Smooth muscle cell of the brain vasculature (primary cell): ENCODE measurements around the gene MAPK8IP3.
A peak's percentile ranks its signal among the peaks of the same experiment; 100 is the strongest.

Source experiments
- DNase-seq: peaks from one replicate; pipeline ENCODE4 v3.0.0-alpha.2; 2012; ENCODE audit warnings: low read depth, low spot score

The MAPK8IP3 gene

DNA sequence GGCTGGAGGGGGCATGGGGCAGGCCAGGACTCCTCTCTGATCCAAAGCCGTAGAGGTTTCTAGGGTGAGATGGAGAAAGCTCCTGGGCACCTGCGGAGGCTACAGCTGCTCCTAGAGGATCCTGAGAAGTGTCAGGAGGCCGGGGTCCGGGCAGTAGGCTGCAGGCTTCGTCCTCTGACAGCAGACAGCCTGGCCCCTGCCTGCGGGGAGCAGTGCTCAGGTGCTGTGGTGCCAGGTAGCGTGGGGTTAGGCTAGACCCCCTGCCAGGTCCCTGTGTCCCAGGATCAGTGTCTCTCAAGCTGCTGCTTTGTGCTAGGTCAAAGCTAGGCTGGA is 68.4 kb downstream of the MAPK8IP3 start:
- DNase-seq: no peak

DNA sequence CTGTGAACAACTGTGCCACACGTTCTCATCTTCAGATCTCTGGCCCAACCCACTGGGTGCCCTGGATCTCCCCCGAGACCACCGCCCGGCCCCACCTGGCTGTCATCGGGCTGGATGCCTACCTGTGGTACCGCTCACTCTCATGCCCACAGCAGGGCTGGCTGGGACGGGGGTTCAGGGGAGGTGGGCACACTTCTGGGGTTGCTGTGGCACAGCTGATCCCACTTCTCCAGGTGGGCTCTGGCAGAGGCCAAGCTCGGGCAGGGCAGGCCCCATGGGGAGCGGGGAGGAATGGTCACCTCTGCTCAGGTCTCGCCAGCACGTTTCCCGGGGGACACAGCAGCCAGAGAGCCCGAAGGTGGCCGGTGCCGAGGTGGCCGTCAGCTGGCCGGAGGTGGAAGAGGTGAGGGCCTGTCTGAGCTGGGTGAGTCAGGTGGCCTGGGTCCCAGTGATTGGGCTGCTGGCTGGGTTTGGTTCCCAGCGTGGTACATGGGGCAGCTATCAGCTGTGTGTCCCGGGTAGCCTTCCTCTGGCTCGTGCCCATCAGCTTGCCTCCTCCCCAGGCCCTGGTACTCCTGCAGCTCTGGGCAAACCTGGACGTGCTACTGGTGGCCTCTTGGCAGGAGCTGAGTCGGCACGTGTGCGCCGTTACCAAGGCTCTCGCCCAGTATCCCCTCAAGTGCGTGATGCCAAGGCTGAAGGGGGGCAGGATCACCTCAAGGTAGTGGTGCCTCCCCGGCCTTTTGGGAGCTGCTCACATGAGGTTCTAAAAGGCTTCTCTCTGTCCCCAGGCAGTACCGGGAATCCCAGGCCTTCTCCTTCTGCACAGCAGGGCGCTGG is 69.2 kb downstream of the MAPK8IP3 start:
- DNase-seq: no peak

DNA sequence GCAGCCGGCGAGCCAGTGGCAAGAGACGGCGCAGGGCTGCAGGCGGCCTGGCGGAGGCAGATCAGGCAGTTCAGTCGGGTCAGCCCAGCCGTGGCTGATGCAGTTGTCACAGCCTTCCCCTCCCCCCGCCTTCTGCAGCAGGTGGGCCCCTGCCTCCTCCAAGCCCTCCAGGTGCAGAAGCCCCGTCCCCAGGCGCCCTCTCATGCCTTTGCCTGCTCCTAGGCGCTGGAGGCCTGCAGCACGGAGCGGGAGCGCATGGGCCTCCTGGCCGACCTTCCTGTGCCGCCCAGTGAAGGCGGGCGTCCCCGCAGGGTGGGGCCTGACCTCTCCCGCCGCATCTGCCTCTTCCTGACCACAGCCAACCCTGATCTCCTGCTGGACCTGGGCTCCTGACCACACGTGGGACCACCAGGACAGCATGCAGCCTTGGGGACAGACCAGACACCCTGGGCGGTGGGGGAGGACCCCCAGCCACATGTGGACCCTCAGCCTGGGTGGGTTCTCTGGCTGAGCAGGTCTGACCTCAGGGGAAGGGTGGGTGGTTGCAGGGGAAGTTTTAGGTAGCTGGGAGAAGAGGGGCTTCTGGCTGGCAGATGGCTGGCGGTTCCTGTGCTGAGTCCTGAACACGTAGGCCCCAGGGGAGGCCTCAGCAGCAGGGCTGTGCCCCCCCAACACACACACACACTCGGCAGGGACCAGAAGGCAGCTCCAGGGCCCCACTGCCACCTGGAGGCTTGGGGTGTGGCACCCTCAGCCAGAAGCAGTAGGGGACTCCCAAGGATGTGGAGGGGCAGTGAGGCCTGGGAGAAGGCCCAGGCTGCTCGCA is 70.1 kb downstream of the MAPK8IP3 start:
- DNase-seq: no peak

DNA sequence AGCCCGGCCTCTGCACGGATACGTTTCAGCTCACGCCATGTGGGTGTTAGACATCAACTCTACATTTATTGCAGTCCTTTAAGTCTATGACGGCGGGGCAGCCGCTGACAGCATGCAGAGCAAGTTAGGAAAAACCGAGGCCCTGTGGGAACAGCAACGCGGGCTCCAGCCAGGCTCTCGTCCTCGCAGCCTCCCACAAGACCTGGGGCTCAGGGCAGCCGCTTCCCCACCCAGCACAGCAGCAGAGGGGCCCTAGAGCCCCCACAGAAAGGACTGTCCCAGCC is 70.6 kb downstream of the MAPK8IP3 start:
- DNase-seq: no peak

DNA sequence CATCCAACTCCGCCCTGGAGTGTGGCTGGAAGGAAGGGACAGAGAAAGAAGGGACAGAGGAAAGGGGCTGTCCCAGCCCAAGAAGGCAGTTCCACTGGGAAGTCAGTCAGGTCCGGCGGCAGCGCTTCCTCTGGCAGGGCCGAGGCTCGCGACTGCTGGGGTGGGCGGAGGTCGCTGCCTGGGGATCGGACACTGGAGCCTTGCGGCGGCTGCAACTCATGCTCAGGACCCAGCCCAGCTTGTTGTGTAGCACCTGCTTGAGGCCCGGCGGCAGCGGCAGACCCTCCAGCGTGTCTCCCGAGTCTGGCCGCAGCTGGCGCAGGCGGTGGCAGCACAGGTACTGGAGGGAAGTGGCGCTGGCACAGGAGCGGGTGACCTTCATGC is 71.0 kb downstream of the MAPK8IP3 start:
- DNase-seq: no peak

DNA sequence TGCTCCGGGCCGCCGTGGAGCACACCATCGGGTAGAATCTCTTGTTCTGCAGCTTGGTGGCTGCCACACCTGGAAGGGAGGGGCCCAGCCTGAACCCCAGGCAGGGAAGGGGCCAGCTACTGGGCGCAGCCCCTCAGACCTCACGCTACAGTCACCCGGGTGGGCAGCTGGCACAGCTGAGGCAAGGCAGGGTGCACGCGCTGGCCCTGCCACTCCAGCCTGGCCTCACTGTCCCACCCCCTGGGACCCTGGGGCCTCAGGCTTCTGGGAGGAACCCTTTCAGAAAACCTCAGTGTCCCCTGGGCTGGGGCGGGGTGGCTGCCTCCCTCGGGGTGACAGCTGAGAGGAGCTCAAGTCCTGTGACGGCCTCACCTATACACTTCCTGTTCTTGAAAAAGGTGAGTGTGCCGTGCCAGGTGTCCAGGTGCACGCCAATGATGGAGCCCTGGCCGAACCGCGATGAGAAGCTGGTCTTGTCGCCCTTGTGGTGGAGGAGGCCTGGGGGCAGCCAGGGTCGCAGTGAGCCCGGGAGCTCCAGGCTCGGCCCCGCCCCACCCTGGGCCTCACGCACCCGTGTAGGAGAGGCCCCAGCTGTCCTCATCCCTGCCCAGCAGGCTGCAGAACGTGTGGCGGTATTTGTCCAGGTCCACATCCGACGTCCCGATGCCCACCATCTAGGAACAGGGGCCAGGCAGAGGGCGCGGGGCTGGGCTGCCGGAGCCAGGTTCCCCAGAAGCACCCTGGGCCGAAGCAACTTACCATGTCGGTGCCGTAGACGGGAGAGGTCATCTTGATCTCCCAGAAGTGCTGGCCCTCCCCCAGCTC is 71.6 kb downstream of the MAPK8IP3 start:
- no peak for DNase-seq

DNA sequence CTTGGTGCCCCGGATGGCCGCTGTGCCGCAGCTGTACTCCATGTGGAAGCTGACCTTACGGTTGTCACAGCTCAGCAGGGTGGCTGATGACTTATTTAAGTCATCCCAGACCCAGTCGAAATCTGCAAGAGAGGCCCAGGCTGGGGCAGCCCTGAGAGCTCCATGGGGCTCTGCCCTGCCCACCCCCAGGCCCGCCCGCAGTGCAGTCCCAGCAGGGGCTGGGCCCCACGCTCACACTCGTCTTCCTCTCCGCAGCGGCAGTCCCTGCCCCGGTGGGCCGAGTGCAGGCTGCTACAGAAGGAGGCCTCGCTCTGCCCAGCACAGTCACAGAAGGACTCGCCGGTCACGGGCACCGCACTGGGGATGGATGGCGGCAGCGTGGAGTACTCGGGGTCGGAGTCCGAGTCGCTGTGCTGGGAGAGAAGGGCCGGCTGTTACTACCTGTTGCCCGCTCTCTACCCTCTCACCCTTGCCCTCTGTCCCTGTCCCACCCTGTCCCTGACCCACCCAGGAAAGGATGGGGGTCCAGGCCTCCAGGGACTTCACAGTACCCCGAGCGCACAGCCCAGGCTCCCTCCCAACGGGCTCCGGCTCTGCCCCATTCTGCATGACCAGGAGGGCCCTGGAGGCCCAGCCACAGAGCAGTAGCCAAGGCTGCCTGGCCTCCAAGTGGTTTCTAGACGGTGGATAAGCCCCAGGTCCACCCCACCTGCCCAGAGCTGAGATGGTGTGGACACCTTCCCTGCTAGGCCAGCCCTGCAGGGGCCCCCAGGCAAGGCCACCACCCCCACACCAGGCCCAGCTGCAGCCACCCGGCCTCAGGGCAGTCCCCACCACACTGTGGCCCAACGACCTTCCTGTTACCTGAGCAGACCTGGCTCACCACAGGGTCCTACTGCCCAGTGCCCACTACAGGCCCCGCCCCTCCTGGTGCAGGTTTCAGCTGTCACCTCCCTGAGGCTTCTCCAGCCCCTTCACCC is 72.5 kb downstream of the MAPK8IP3 start:
- peak; percentile 65 for DNase-seq

DNA sequence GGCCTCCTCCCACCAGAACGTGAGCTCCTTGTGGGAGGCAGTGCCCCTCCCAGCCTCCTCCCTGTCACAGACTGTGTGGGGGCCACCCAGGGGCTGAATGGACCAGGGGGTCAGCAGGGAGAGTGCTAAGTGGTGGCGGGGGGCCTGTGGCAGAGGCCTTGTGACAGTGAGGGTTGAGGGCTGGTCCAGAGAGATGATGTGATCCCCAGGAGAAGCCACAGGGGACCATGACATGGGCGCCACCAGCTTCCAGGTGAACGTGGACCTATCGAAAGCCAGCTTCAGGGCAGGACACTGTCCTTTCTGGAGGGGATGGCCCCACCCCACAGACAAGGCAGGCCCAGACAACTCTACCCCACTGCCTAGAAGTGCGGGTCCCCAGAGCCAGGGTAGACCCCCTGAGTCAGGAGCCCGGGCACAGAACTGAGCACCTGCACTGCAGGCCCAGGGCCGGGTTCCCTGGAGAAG is 73.3 kb downstream of the MAPK8IP3 start:
- no peak for DNase-seq

DNA sequence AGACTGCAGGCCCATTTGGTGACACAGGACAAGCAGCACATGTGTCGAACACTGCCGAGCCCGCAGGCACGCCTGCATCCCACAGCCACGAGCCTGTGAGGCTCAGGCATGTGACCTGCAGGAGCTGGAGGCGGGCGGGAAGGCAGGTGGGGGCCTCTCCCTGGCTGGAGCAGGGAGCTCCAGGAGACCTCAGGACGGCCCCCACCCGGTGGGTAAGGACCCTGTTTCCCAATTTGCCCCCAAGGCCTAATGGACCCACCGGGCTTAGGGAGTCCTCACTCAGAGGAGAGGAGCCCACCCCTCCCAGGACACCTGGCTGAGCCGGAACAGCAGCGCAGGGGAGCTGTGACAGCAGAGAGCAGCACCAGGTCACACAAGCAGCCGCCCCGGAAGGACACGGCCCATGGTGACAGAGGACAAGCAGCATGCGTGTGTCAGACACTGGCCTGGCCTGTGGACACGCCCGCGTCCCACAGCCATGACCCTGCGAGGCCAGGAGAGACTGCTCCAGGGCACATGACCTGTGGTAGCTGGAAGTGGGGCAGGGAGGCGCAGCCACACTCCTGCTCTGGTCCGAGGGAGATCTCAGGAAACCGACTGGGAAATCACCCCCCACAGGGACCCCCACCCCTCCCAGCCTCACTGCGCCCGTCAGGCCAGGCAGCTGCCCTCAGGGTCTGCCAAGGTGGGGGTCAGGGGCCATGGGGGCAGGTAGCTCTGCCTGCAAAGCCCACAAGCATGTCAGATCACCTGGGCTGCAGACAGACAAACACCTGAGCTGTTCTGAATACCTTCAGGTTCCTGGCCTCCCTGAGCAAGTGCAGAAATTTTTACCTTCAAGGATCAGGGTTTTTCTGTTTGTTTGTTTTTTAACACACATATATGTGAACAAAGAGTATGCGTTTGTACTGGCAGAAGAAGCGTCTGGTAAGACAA is 74.0 kb downstream of the MAPK8IP3 start:
- DNase-seq: no peak

DNA sequence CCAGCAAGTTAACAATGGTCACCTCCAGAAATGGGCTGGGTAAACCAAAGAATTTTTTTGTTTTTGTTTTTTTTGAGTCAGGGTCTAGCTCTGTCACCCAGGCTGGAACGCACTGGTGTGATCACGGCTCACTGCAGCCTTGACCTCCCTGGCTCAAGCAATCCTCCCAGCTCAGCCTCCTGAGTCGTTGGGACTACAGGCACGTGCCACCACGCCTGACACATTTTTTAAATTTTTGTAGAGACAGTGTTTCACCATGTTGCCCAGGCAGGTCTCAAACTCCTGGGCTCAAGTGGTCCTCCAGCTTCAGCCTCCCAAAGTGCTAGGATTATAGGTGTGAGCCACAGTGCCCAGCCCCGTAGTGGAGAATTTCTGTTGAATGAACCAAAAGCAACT is 74.7 kb downstream of the MAPK8IP3 start:
- no peak for DNase-seq

DNA sequence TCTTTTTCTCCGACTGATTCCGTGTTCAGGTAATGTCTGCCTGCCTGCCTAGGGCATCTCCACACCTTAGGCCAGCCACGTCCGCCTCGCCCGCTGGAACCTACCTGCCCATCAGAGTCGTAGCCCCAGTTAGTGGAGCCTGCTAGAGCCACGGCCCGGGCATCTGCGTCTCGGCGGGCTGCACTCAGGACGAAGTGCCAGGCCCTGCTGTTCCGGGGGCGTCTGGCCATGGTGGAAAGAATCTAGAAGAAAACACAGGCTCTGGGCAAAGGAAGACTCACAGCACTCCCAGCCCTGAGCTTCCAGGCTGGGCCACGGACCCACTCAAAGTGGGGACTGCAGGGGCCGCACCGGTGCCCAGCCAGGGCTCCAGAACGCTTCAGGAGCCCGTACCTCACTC is 75.3 kb downstream of the MAPK8IP3 start:
- DNase-seq: no peak

DNA sequence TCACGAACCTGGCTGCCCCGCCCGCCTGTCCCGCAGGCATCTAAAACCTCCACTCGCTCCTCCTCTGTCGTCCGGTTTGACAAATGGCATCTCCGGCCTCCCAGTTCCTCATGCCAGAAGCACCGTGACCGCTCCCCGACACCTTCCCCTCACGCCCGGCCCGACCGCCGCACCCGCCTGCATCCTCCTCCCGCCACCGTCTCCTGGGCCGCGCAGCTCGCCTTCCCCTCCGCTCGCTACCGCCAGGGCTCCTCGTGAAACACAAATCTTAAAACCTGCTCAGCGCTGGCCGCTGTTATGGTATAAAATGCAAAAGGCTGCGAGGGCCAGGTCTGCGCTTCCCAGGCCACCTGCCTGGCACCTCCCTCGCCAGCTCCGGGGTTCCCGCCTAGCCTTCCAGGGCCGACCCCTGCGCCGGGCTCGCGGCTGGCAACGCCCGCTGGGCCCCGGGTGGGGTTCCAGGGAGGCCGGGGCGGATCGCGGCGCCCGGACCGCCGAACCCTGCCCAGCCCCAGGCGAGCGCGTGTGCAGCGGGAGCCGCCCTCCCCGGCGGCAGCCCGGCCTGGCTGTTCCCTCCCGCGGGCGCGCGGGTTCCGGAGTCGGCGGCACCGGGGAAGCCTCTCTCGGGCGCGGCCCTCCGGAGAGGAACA is 75.9 kb downstream of the MAPK8IP3 start:
- DNase-seq: no peak

DNA sequence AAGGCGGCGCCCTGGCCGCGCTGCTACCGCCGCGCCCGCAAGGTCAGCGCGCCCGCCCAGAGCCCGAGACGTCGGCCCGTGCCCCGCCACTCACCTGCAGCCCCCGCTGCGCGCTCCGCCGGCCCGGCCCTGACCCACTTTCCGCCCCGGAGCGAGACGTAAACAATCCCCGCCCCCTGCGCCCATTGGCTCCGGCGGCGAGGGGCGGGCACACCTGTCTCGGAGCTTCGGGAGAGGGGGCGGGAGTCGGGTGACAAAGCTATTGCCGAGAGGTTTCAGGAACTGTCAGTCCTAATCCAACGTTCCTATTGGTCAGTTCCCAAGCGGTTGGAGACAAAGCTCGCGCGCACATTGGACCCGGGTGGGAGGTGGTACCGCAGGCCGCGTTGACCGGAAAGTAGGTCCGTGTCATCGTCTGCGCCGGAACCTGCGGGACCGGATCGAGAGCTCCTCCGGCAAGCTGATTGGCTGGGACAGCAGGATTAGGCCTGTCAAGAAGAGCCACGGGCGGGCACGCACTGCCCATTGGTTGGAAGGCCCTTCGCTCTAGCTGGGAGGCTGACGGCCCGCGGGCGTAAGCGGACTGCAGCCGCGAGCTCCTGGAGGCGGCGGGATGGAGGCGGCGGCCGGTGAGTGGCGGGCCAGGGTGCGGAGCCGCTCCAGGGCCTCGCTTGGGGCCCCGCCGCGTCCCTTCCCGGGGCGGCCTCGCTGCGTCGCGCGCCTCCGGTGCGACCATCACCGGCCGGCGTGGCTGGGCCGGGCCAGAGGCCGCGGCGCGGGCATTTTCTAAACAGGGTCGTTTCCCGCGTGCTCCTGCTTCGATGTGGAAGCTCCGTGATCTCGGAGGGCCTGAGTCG is 76.6 kb downstream of the MAPK8IP3 start, which contains the start of the genes NUBP2 and SPSB3:
NUBP2 (plus strand) TSS at position 553 of the 857 bp plus-strand sequence; CDS start at position 614, 61 bp downstream.
SPSB3 (minus strand) TSS at position 164 of the 857 bp plus-strand sequence. CDS start 1,088 bp downstream, outside the sequence.
- peak; percentile 99 for DNase-seq

DNA sequence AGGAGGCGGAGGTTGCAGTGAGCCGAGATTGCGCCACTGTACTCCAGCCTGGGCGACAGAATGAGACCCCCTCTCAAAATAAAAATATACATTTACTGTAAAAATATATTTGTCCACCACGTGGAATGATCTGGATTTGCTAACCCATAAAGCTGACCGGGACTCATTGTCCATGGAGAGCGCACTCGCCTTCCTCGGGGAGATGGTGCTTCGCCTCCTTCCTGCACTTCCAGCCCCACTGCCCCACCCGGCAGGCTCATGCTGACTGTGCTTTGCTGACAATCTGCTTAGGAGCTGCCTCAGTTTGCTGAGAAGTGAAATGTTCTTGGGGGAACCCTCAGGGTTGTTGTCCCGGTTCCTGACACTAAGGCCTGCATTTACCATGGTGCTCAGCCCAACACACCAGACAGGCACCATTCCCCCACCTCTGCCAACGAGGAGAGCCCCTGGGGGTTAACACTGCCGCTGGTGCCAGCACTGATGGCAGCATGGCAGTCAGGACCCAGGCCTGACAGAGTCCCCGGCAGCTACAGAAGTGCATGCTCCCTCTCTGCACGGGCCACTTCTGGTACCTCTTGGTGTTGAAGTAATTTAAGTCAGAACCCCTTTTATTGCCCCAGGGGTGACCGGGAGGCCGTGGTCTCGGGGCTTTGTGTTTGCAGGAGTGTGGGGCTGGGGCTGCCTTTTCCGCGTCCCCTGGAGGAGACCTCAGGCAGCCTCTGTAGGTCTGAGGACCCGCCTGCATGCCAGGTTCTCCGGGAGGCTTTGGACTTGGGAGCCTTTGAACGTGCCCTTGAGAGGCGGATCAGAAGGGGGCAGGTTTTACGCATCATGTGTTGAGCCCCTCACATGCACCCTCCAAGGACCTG is 79.2 kb downstream of the MAPK8IP3 start:
- DNase-seq: no peak

DNA sequence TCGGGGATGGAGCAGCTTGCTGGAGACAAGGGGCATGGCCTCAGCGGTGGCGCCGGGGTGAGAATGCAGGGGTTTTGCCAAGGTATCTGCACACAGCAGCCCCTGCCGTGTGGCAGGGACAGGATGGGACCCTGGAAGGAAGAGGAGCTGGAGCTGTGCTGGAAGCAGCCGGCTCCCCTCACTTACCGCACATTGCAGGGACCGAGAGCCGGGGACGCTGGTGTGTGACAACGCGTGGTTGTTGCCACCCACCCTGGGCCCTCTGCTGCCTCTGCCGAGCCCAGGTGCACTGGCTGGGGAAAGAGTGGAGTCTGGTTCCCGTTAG is 79.8 kb downstream of the MAPK8IP3 start:
- no peak for DNase-seq

DNA sequence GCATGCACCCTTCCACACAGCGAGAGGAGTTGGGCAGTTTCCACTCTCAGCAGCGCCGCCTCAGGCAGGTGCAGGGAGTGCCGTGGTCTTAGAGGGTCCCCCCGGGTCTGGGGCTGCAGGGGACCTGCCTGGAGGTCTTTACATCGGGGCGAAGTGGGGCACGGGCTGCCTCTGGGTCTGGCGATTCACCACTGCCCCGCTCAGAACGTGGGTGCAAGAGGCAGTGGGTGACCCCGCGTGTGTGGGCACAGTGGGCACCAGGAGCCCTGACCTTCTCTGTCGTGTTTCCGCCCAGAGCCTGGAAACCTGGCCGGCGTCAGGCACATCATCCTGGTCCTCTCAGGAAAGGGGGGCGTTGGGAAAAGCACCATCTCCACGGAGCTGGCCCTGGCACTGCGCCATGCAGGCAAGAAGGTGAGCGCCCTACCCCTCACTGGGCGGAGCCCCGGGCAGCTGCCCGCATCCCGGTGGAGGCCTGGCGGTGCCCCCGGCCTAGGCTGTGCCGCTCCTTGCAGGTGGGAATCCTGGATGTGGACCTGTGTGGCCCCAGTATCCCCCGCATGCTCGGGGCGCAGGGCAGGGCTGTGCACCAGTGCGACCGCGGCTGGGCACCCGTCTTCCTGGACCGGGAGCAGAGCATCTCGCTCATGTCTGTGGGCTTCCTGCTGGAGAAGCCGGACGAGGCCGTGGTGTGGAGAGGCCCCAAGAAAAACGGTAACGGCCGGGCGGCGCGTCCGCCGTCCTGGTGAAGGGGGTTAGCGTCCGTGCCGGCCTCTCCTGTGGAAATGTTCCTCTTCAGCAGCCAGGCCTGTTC is 80.5 kb downstream of the MAPK8IP3 start:
- no peak for DNase-seq

DNA sequence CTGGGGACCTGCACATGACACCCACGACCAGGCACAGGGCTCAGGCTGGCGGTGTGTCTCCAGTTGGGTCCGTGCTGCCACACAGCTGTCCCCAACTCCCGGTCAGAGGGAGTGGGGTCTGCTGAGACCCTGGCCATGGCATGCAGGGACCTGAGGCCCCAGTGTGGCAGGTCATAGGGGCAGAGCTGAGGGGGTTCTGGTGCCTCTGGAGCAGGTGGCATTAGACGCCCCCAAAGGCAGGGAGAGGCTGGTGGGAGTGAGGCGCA is 81.0 kb downstream of the MAPK8IP3 start:
- DNase-seq: no peak
